Measurements from ENCODE around the gene AACS. TPM values are rescaled to one million over a fixed set of nuclear protein-coding genes. Genes with fewer than 3 reads are reported as not detected.

The AACS gene
- total and polyA plus RNA-seq, 2 of the 8 experiments (the other 6 are each of a cell fraction or from before 2014, with no cell fraction given) = 51.9 to 52.4 TPM

DNA sequence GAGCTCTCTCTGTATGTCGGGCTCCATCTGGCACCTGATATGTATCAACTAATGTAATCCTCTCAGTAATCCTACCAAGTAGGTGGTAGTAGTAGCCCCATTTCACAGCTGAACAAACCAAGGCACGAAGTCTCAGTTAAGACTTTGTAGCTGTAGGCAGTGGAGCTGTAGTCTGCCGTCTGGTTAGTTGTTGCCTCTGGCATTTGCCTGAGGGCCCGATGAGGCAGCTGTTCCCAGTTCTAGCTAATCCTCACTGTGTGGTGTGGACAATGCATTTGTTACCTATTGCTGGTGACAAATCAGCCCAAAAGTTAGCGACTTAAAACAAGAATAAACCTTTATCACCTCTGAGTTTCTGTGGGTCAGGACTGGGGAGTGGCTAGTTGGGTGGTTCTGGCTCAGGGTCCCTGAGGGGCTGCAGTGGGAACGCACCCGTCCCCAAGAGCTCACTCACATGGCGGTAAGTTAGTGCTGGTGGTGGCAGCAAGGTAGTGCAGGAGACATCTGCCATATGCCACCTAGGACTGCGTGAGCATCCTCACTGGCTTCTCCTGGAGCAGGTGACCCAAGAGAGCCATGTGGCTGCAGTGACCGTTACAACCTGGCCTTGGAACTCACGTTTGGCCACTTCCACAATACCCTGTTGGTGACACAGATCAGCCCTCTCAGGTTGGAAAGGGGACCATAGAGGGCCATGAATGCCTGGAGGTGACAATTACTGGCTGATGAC is 5.6 kb downstream of the AACS start (continued):
- TF ChIP-seq CHD7 (IDR thresholded peaks at IDR 0.05; ENCODE audit: insufficient replicate concordance, low read length) (no peak), BACH1 (IDR thresholded peaks at IDR 0.05; ENCODE audit: low read length) (no peak), CREB1 (IDR thresholded peaks at IDR 0.05) (no peak), SP1 (IDR thresholded peaks at IDR 0.05; ENCODE audit: low read depth, low read length) (no peak), KDM1A (IDR thresholded peaks at IDR 0.05; ENCODE audit: borderline replicate concordance, low read length) (no peak), HDAC6 (IDR thresholded peaks at IDR 0.05; ENCODE audit: low read depth, low read length) (no peak), MAX (IDR thresholded peaks at IDR 0.05) (no peak)
- TF ChIP-seq, protein P1, sequence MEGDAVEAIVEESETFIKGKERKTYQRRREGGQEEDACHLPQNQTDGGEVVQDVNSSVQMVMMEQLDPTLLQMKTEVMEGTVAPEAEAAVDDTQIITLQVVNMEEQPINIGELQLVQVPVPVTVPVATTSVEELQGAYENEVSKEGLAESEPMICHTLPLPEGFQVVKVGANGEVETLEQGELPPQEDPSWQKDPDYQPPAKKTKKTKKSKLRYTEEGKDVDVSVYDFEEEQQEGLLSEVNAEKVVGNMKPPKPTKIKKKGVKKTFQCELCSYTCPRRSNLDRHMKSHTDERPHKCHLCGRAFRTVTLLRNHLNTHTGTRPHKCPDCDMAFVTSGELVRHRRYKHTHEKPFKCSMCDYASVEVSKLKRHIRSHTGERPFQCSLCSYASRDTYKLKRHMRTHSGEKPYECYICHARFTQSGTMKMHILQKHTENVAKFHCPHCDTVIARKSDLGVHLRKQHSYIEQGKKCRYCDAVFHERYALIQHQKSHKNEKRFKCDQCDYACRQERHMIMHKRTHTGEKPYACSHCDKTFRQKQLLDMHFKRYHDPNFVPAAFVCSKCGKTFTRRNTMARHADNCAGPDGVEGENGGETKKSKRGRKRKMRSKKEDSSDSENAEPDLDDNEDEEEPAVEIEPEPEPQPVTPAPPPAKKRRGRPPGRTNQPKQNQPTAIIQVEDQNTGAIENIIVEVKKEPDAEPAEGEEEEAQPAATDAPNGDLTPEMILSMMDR (IDR thresholded peaks at IDR 0.05; ENCODE audit: control extremely low read depth in 1 of 3, insufficient read depth in 1 of 3, low read depth in 1 of 3, low read length in 3 of 3) = no peak

Data from H1 (cell line).